ENCODE results near the gene KIR3DL2.
"Not testable (repeated sequence)": the region's sequence is repeated elsewhere in the genome, so short reads cannot be mapped to it uniquely, and the experiment has no call there.

KIR3DL2 gene

DNA sequence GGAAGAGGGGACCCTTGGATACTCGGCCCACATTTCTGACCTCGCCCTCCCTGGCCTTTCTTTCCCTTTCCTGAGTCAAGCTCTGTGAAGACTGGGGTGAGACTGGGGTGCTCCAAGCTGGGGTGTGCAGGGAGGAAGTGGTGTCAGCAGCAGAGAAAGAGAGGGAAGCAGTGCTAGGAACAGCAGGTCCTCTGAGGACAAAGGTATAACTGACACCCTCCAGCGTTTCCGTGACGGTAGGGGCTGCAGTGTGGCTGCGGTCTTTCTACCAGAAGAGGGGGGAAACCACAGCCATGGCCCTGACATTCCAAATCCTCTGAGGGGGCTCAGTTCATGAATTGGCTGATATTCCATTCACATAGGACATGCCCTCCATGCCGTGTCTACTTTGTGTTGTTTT lies 1.1 kb downstream of the KIR3DL2 start:
- no peaks in the 10 kb centered on the region for H3K9me3 ChIP-seq (ENCODE audit: severe bottlenecking)
- H3K4me3 ChIP-seq (ENCODE audit: low read depth, low read length), result no peak overlapping the region
- no peak for DNase-seq
- H3K36me3 ChIP-seq, result no peaks in the 10 kb centered on the region
- TF ChIP-seq, protein P1, sequence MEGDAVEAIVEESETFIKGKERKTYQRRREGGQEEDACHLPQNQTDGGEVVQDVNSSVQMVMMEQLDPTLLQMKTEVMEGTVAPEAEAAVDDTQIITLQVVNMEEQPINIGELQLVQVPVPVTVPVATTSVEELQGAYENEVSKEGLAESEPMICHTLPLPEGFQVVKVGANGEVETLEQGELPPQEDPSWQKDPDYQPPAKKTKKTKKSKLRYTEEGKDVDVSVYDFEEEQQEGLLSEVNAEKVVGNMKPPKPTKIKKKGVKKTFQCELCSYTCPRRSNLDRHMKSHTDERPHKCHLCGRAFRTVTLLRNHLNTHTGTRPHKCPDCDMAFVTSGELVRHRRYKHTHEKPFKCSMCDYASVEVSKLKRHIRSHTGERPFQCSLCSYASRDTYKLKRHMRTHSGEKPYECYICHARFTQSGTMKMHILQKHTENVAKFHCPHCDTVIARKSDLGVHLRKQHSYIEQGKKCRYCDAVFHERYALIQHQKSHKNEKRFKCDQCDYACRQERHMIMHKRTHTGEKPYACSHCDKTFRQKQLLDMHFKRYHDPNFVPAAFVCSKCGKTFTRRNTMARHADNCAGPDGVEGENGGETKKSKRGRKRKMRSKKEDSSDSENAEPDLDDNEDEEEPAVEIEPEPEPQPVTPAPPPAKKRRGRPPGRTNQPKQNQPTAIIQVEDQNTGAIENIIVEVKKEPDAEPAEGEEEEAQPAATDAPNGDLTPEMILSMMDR (IDR thresholded peaks at IDR 0.05; ENCODE audit: low read depth, low read length), result no peak
- H3K27me3 ChIP-seq (ENCODE audit: insufficient read depth, low read depth, severe bottlenecking), result peaks cover 18% of the 10 kb centered on the region
- no peak overlapping the region for H3K27ac ChIP-seq

DNA sequence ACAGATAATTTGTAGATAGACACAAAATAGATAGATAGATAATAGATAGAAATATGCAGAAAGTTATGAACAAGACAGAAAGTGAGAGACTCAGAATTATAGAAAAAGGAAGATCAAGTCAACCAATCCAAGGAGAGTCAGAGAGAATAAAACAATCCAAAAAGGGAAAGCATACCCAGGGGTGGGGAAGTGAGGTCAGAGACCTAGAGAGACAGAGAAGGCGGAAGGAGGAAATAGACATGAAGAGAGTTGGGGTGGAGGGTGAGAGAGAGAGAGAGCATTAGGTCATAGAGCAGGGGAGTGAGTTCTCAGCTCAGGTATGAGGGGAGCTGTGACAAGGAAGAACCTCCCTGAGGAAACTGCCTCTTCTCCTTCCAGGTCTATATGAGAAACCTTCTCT lies 5.0 kb downstream of the KIR3DL2 start:
- not testable (repeated sequence) for H3K27ac ChIP-seq; H3K4me3 ChIP-seq (ENCODE audit: low read depth, low read length); H3K9me3 ChIP-seq (ENCODE audit: severe bottlenecking); DNase-seq; H3K36me3 ChIP-seq
- H3K27me3 ChIP-seq (ENCODE audit: insufficient read depth, low read depth, severe bottlenecking), result peaks cover 17% of the 10 kb centered on the region

DNA sequence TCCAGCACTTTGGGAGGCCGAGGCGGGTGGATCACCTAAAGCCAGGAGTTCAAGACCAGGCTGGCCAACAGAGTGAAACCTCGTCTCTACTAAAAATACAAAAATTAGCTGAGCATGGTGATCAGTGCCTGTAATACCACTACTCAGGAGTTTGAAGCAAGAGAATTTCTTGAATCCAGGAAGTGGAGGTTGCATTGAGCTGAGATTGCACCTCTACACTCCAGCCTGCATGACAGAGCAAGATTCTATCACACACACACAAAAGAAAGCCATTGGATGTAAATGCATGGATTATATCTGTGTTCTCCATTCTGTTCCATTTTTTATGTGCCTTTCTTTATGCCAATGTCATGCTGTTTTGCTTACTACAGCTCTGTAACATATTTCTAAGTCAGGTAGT lies 8.2 kb downstream of the KIR3DL2 start:
- H3K9me3 ChIP-seq (ENCODE audit: severe bottlenecking); H3K4me3 ChIP-seq (ENCODE audit: low read depth, low read length); DNase-seq; H3K36me3 ChIP-seq; H3K27ac ChIP-seq: not testable (repeated sequence)
- H3K27me3 ChIP-seq (ENCODE audit: insufficient read depth, low read depth, severe bottlenecking), result peaks cover 19% of the 10 kb centered on the region

DNA sequence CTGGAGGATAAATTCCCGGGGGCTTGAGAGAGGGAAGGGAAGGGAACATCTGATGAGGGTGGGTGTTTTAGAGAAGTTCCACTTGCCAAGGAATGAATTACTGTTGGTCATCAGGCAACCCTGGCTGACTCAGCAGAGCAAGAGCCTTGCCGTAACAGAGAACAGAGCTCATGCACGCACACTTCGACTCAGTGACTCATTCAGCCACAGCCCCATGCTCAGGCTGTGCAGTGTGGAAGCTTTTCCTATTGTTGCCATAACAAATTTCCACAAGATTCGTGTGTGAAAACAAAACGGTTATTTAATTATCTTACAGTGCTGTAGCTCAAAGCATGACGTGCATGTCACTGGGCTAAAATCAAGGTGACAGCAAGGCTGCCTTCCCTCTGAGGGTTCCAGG lies 9.2 kb downstream of the KIR3DL2 start:
- H3K36me3 ChIP-seq; H3K4me3 ChIP-seq (ENCODE audit: low read depth, low read length); DNase-seq; H3K27ac ChIP-seq; H3K9me3 ChIP-seq (ENCODE audit: severe bottlenecking): not testable (repeated sequence)
- peaks cover 17% of the 10 kb centered on the region for H3K27me3 ChIP-seq (ENCODE audit: insufficient read depth, low read depth, severe bottlenecking)

DNA sequence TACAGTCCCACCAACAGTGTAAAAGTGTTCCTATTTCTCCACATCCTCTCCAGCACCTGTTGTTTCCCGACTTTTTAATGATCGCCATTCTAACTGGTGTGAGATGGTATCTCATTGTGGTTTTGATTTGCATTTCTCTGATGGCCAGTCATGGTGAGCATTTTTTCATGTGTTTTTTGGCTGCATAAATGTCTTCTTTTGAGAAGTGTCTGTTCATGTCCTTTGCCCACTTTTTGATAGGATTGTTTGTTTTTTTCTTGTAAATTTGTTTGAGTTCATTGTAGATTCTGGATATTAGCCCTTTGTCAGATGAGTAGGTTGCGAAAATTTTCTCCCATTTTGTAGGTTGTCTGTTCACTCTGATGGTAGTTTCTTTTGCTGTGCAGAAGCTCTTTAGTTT lies 13.2 kb downstream of the KIR3DL2 start:
- H3K27me3 ChIP-seq (ENCODE audit: insufficient read depth, low read depth, severe bottlenecking), result peaks cover 31% of the 10 kb centered on the region
- not testable (repeated sequence) for DNase-seq; H3K36me3 ChIP-seq; H3K27ac ChIP-seq; H3K4me3 ChIP-seq (ENCODE audit: low read depth, low read length); H3K9me3 ChIP-seq (ENCODE audit: severe bottlenecking)

DNA sequence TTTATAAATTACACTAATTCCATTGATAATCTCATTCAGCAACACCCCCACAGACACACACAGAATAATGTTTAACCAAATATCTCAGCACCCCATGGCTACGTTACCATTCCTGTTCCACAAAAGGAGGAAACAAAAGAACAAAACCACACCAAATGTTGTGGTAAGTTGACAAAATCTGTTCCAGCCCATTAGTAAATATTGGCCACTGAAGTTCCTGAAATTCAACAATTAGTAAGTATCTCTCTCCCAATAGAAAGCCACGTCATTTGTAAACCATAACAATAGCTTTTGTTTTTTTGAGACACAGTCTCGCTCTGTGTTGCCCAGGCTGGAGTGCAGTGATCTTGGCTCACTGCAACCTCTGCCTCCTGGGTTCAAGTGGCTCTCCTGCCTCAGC lies 21.5 kb downstream of the KIR3DL2 start:
- H3K27ac ChIP-seq, result no peak overlapping the region
- H3K27me3 ChIP-seq (ENCODE audit: insufficient read depth, low read depth, severe bottlenecking), result peaks cover 79% of the 10 kb centered on the region
- no peaks in the 10 kb centered on the region for H3K36me3 ChIP-seq
- TF ChIP-seq, protein P1 (IDR thresholded peaks at IDR 0.05; ENCODE audit: low read depth, low read length), result no peak
- no peak for DNase-seq
- H3K9me3 ChIP-seq (ENCODE audit: severe bottlenecking), result no peaks in the 10 kb centered on the region
- H3K4me3 ChIP-seq (ENCODE audit: low read depth, low read length), result no peak overlapping the region

DNA sequence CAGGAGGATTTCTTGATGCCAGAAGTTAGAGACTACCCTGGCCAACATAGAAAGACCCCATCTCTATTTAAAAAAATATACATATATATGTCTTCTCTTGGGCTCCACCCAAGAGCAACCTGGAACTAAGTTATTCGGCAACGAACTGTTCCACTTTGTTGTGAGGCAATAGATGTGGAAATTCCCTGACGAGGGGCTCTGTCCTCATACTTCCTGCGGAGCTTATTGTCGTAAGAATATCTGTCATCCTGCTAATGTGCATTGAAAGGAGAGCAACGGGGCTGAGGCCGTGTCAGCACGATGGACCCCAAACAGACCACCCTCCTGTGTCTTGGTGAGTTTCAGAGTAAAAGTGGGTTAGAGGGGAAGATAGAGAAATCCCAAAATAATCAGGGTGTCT lies 23.7 kb downstream of the KIR3DL2 start, which contains the start of gene FCAR:
Gene FCAR, plus strand, starts transcription at position 246 of the 400 bp plus-strand sequence. Its CDS starts 55 bp downstream, at position 301.
- Histone ChIP-seq H3K36me3 (no peaks in the 10 kb centered on the region), H3K4me3 (ENCODE audit: low read depth, low read length) (no peak within 1 kb of the TSS), H3K9me3 (ENCODE audit: severe bottlenecking) (no peaks in the 10 kb centered on the region), H3K27me3 (ENCODE audit: insufficient read depth, low read depth, severe bottlenecking) (peaks cover 83% of the 10 kb centered on the region), H3K27ac (no peak within 1 kb of the TSS)
- TF ChIP-seq, protein P1 (IDR thresholded peaks at IDR 0.05; ENCODE audit: low read depth, low read length), result no peak
- DNase-seq, result no peak

DNA sequence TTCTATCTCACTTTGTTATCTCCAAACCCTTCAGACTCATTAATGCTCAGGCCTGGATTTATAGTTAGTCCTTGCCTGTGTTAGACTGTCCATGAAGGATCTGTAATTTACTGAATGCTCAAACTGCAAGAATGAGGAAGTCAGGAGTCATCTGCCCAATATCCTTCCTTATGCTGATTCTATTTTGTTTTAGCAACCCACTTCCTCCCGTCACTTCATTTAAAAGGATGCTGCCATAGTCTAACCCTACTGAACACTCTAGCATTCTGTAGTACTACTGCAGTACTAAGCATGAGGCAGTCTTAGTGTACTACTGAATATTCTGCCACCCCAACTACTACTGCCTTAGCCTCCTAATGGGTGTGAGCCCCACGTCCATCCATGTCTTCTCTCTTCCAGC lies 25.3 kb downstream of the KIR3DL2 start:
- H3K27ac ChIP-seq, result no peak overlapping the region
- DNase-seq, result no peak
- H3K36me3 ChIP-seq, result no peaks in the 10 kb centered on the region
- H3K27me3 ChIP-seq (ENCODE audit: insufficient read depth, low read depth, severe bottlenecking), result peaks cover 91% of the 10 kb centered on the region
- H3K9me3 ChIP-seq (ENCODE audit: severe bottlenecking), result no peaks in the 10 kb centered on the region
- no peak overlapping the region for H3K4me3 ChIP-seq (ENCODE audit: low read depth, low read length)
- TF ChIP-seq, protein P1 (IDR thresholded peaks at IDR 0.05; ENCODE audit: low read depth, low read length), result no peak
